OCI-LY3 (cell line): Measurements from ENCODE around the gene PRKCE.

Experiments
- H2AFZ ChIP-seq: fragments of 200-600, 300-600 bp; shearing (Covaris generic); 2 replicates; pipeline ENCODE4 v1.6.0; 2014; ENCODE audit warnings: antibody characterized with exemption, low read depth, low read length
- H3K27ac ChIP-seq: fragments of 200-600, 300-600 bp; sonication (generic); 2 replicates; pipeline ENCODE4 v1.5.1; 2014; ENCODE audit warnings: mild to moderate bottlenecking, low read length, moderate library complexity, mixed read lengths
- H3K27me3 ChIP-seq: fragments of 200-600, 300-600 bp; sonication (generic); 2 replicates; pipeline ENCODE4 v1.6.1; 2014; ENCODE audit warnings: low read depth, low read length, mixed read lengths
- H3K36me3 ChIP-seq: fragments of 200-600, 300-600 bp; sonication (generic); replicated peaks from 2 replicates; pipeline ENCODE3; 2014; ENCODE audit warnings: low read depth, low read length, mixed read lengths
- H3K4me1 ChIP-seq: fragments of 300-600, 200-600 bp; sonication (generic); 2 replicates; pipeline ENCODE4 v1.6.1; 2014; ENCODE audit warnings: low read length, mixed read lengths
- H3K4me2 ChIP-seq: fragments of 200-600, 300-600 bp; sonication (generic); 2 replicates; pipeline ENCODE4 v1.6.1; 2014; ENCODE audit warnings: low read length, mixed read lengths
- H3K4me3 ChIP-seq: fragments of 300-600, 200-600 bp; sonication (generic); 2 replicates; pipeline ENCODE4 v1.5.1; 2014; ENCODE audit warnings: antibody characterized with exemption, mild to moderate bottlenecking, low read length, moderate library complexity
- H3K79me2 ChIP-seq: fragments of 300-600, 200-600 bp; shearing (Covaris generic); 2 replicates; pipeline ENCODE4 v1.6.1; 2014; ENCODE audit warnings: mild to moderate bottlenecking, low read length, mixed read lengths
- H3K9ac ChIP-seq: fragments of 300-600, 200-600 bp; shearing (Covaris generic); 2 replicates; pipeline ENCODE4 v1.6.0; 2014; ENCODE audit warnings: mild to moderate bottlenecking, low read length, moderate library complexity
- H3K9me3 ChIP-seq: fragments of 200-600, 300-600 bp; shearing (Covaris generic); 2 replicates; pipeline ENCODE4 v1.6.1; 2014; ENCODE audit warnings: low read length, mixed read lengths; ENCODE audit not compliant: insufficient read depth
- H4K20me1 ChIP-seq: fragments of 200-600, 300-600 bp; sonication (generic); 2 replicates; pipeline ENCODE4 v1.6.1; 2016; ENCODE audit warnings: low read length, mixed read lengths; ENCODE audit not compliant: insufficient read depth
- CTCF ChIP-seq: fragments of 200-600, 300-600 bp; sonication (generic); IDR thresholded peaks from 2 replicates; pipeline ENCODE4 v1.5.1; 2014; ENCODE audit warnings: antibody characterized with exemption, low read length, low read depth
- EZH2phosphoT487 ChIP-seq: fragments of 200-600 bp; shearing (Covaris generic); IDR thresholded peaks from 2 replicates; pipeline ENCODE4 v1.6.1; 2018; ENCODE audit warnings: antibody characterized with exemption, mixed run types, low read depth

Gene PRKCE

GRCh38 chr2:45901468-45902032, 250.1 kb downstream of the PRKCE start:
- Histone ChIP-seq H3K79me2 (no peaks in the 10 kb centered on the region), H3K27me3 (no peaks in the 10 kb centered on the region), H3K4me3 (no peak overlapping the region), H2AFZ (no peak overlapping the region), H3K9me3 (no peaks in the 10 kb centered on the region), H3K36me3 (no peaks in the 10 kb centered on the region), H3K4me1 (peaks cover 15% of the 10 kb centered on the region), H3K9ac (no peak overlapping the region), H3K4me2 (no peak overlapping the region), H4K20me1 (no peaks in the 10 kb centered on the region), H3K27ac (no peak overlapping the region)
- TF ChIP-seq EZH2phosphoT487 (no peak), CTCF (no peak)

- H3K4me1 ChIP-seq, result peaks cover 14% of the 10 kb centered on the region
- TF ChIP-seq CTCF (no peak), EZH2phosphoT487 (no peak)
- H3K27ac ChIP-seq, result no peak overlapping the region
- no peaks in the 10 kb centered on the region for H3K79me2 ChIP-seq
- no peaks in the 10 kb centered on the region for H3K36me3 ChIP-seq
- H3K9ac ChIP-seq, result no peak overlapping the region
- no peaks in the 10 kb centered on the region for H3K27me3 ChIP-seq
- H3K4me3 ChIP-seq, result no peak overlapping the region
- H4K20me1 ChIP-seq, result no peaks in the 10 kb centered on the region
- no peak overlapping the region for H2AFZ ChIP-seq
- no peak overlapping the region for H3K4me2 ChIP-seq
- H3K9me3 ChIP-seq, result no peaks in the 10 kb centered on the region
Measured at GRCh38 chr2:45902380-45902779, 250.9 kb downstream of the PRKCE start.

GRCh38 chr2:45902781-45903375, 251.4 kb downstream of the PRKCE start:
- Histone ChIP-seq H3K4me3 (no peak overlapping the region), H3K4me1 (peaks cover 9% of the 10 kb centered on the region), H3K9me3 (no peaks in the 10 kb centered on the region), H2AFZ (no peak overlapping the region), H3K4me2 (no peak overlapping the region), H3K27me3 (no peaks in the 10 kb centered on the region), H3K27ac (no peak overlapping the region), H4K20me1 (no peaks in the 10 kb centered on the region), H3K9ac (no peak overlapping the region), H3K36me3 (no peaks in the 10 kb centered on the region), H3K79me2 (no peaks in the 10 kb centered on the region)
- TF ChIP-seq EZH2phosphoT487 (no peak), CTCF (no peak)

- Histone ChIP-seq H3K4me2 (no peak overlapping the region), H3K4me1 (peaks cover 7% of the 10 kb centered on the region), H3K4me3 (no peak overlapping the region), H3K27ac (no peak overlapping the region), H3K36me3 (no peaks in the 10 kb centered on the region), H3K9me3 (no peaks in the 10 kb centered on the region), H2AFZ (no peak overlapping the region), H3K79me2 (no peaks in the 10 kb centered on the region), H3K27me3 (no peaks in the 10 kb centered on the region), H4K20me1 (no peaks in the 10 kb centered on the region), H3K9ac (no peak overlapping the region)
- TF ChIP-seq EZH2phosphoT487, result no peak
- no peak for TF ChIP-seq CTCF
Measured at GRCh38 chr2:45904267-45904945, 252.9 kb downstream of the PRKCE start.
